AG09309 (cell line): ENCODE measurements around the gene ACTR5.

Experiments used
- DNase-seq: peaks from one replicate; pipeline ENCODE4 v3.0.0-alpha.2; 2010; ENCODE audit warnings: low read depth
- H3K4me3 ChIP-seq: 2 replicates; pipeline ENCODE4 v1.5.1; 2011; ENCODE audit warnings: mild to moderate bottlenecking, low read depth, low read length, moderate library complexity; ENCODE audit not compliant: control insufficient read depth
- TF ChIP-seq, protein P1 (sequence below): IDR thresholded peaks from 2 replicates; pipeline ENCODE4 v1.5.1; 2011; ENCODE audit warnings: mild to moderate bottlenecking, low read depth, low read length, inconsistent platforms; ENCODE audit not compliant: insufficient read depth, control insufficient read depth; ENCODE audit errors: missing control alignments

The ACTR5 gene

GRCh38 chr20:38714308-38714707 is 34.0 kb upstream of the ACTR5 start:
- no peak overlapping the region for H3K4me3 ChIP-seq
- TF ChIP-seq, protein P1, sequence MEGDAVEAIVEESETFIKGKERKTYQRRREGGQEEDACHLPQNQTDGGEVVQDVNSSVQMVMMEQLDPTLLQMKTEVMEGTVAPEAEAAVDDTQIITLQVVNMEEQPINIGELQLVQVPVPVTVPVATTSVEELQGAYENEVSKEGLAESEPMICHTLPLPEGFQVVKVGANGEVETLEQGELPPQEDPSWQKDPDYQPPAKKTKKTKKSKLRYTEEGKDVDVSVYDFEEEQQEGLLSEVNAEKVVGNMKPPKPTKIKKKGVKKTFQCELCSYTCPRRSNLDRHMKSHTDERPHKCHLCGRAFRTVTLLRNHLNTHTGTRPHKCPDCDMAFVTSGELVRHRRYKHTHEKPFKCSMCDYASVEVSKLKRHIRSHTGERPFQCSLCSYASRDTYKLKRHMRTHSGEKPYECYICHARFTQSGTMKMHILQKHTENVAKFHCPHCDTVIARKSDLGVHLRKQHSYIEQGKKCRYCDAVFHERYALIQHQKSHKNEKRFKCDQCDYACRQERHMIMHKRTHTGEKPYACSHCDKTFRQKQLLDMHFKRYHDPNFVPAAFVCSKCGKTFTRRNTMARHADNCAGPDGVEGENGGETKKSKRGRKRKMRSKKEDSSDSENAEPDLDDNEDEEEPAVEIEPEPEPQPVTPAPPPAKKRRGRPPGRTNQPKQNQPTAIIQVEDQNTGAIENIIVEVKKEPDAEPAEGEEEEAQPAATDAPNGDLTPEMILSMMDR, result no peak
- no peak for DNase-seq

- DNase-seq, result no peak
- H3K4me3 ChIP-seq, result no peak overlapping the region
- TF ChIP-seq, protein P1, result no peak
Observed at GRCh38 chr20:38715646-38716045, 32.6 kb upstream of the ACTR5 start.

DNA sequence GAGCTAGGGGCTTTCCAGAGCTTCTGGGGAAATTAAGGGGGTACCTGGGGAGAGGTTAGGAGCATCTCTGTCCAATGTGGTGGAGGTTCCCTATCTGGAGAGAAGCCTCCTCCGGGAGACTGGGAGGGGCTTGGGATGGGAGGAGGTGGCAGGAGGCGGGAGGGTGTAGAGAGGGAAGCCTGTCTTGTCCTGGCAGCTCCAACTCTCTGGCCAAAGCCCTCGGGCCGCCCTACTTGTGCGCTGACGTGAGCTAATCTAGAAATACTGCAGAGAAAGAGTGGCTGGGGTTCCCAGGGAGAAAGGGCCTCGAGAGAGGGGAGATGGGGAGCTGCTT is 25.6 kb upstream of the ACTR5 start:
- H3K4me3 ChIP-seq, result no peak overlapping the region
- DNase-seq, result no peak
- TF ChIP-seq, protein P1, result no peak

DNA sequence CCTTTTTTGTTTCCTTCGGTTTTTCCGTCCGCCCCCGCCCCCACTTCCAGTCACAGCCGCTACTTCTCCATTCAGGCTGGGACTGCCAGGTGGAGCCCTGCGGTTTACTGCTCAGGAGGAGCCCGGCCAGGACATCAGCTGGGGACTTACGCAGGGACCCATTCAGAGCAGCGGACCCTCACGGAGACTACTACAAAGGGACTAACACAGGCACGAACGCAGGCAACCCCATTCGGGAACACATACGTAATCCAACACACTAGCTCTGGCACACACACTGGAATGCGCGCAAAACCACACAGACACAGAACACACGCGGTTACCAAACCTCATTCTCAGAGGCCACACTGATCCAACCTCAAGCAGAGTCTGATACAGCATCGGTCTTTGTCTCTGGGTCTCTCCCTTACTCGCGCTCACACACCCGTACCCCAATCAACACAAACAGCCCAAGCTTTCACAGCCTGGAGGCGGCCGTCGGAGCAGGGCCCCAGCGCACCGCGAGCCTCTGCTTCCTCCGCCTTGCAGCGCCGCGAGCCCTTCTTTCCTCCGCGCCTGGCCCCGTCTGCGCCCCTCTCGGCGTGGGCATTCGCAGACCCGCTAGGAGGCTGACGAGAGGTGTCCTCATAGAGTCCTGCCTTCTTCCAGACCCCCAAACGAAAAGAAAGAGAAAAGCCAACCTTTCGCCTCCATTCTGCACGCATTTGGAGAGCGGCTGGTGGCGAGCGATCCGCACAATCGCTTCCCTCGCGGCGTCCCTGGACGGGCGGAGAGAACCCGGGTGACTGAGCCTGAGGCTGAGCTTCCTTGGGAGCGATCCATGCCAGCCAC is 25.0 kb upstream of the ACTR5 start:
- no peak for DNase-seq
- no peak overlapping the region for H3K4me3 ChIP-seq
- TF ChIP-seq, protein P1, result no peak

GRCh38 chr20:38723848-38724625 is 24.2 kb upstream of the ACTR5 start, which contains the start of gene SLC32A1:
Gene SLC32A1 (plus strand): TSS chr20:38724486. CDS start chr20:38724725, 239 bp downstream.
- no peak within 1 kb of the TSS for H3K4me3 ChIP-seq
- DNase-seq, result no peak
- TF ChIP-seq, protein P1, result no peak

DNA sequence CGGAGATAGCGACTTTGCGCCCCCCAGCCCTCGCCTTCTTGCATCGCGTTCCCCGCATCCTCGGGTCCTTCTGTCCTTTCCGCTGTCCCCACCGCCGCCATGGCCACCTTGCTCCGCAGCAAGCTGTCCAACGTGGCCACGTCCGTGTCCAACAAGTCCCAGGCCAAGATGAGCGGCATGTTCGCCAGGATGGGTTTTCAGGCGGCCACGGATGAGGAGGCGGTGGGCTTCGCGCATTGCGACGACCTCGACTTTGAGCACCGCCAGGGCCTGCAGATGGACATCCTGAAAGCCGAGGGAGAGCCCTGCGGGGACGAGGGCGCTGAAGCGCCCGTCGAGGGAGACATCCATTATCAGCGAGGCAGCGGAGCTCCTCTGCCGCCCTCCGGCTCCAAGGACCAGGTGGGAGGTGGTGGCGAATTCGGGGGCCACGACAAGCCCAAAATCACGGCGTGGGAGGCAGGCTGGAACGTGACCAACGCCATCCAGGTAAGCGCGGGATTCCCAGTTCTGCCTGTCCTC is 23.6 kb upstream of the ACTR5 start:
- no peak for DNase-seq
- TF ChIP-seq, protein P1, result no peak
- H3K4me3 ChIP-seq, result no peak overlapping the region
